Body of pancreas (tissue), 4 donors: ENCODE measurements around the gene TP53INP2.

Experiments used
- CTCF ChIP-seq, 7 experiments: fragments of 450-650 bp in 4 of 7; fragments of 200-600 bp in 3 of 7; sonication (generic) in 3 of 7; IDR thresholded peaks; one replicate each; pipeline ENCODE4 v1.5.1; 2016 to 2019; ENCODE audit warnings: antibody characterized with exemption in 7 of 7
- POLR2A ChIP-seq, 3 donors: fragments of 450-650 bp; IDR thresholded peaks; one replicate each; pipeline ENCODE4 v1.6.1; 2016; ENCODE audit warnings: antibody characterized with exemption in 3 of 3, mild to moderate bottlenecking in 2 of 3

DNA sequence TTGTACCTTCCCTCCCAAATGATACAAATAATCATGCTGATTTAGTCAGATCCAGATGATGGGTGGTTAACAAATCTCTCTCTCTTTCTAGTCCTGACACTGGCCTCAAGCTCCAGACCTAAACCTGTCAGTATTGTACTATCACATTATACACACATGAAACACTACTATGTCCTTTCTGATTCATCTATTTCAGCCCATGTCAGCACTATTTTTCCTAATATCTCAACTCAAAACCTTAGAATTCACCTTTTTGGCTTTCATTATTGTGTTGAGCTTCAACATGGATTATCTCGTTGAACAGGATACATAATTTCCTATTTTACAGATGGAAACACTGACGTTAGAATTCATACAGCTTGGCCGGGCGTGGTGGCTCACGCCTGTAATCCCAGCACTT, 30.7 kb upstream of the TP53INP2 start:
- no peak for TF ChIP-seq CTCF (IDR thresholded peaks at IDR 0.05)
- TF ChIP-seq POLR2A (IDR thresholded peaks at IDR 0.05): no peak
